Smooth muscle cell (in vitro differentiated cells): Measurements from ENCODE around the gene SLC66A2. TPM values are rescaled to one million over a fixed set of nuclear protein-coding genes. Genes with fewer than 3 reads are reported as not detected.

Source experiments
- DNase-seq: peaks from one replicate; lab custom pipeline; 2025; ENCODE audit not compliant: unreplicated experiment; lab: John Stamatoyannopoulos, UW
- H2AFZ ChIP-seq: fragments of 200-600 bp; sonication (generic); 2 replicates; pipeline ENCODE4 v1.6.0; 2016; ENCODE audit warnings: antibody characterized with exemption, low read depth, mild to moderate bottlenecking
- H3F3A ChIP-seq: fragments of 200-600 bp; sonication (generic); 2 replicates; pipeline ENCODE4 v1.6.0; 2017; ENCODE audit warnings: antibody characterized with exemption, low read depth
- H3K27ac ChIP-seq: fragments of 200-600 bp; sonication (generic); 2 replicates; pipeline ENCODE4 v1.5.1; 2016; ENCODE audit warnings: low read depth, mild to moderate bottlenecking
- H3K27me3 ChIP-seq: fragments of 200-600 bp; sonication (generic); 2 replicates; pipeline ENCODE4 v1.6.1; 2016; ENCODE audit warnings: low read depth, mild to moderate bottlenecking
- H3K36me3 ChIP-seq: fragments of 200-600 bp; sonication (generic); 2 replicates; pipeline ENCODE4 v1.5.1; 2016; ENCODE audit warnings: low read depth
- H3K4me1 ChIP-seq: fragments of 200-600 bp; sonication (generic); 2 replicates; pipeline ENCODE4 v1.5.1; 2016; ENCODE audit warnings: low read depth
- H3K4me2 ChIP-seq: fragments of 200-600 bp; sonication (generic); 2 replicates; pipeline ENCODE4 v1.6.0; 2016; ENCODE audit warnings: mild to moderate bottlenecking
- H3K4me3 ChIP-seq: fragments of 200-600 bp; sonication (generic); 2 replicates; pipeline ENCODE4 v1.5.1; 2016; ENCODE audit warnings: mild to moderate bottlenecking
- H3K79me2 ChIP-seq: fragments of 200-600 bp; sonication (generic); 2 replicates; pipeline ENCODE4 v1.6.0; 2016; ENCODE audit warnings: low read depth, mild to moderate bottlenecking
- H3K9ac ChIP-seq: fragments of 200-600 bp; sonication (generic); 2 replicates; pipeline ENCODE4 v1.6.0; 2016; ENCODE audit warnings: low read depth
- H3K9me3 ChIP-seq: fragments of 200-600 bp; sonication (generic); replicated peaks from 2 replicates; pipeline ENCODE4 v1.5.1; 2016; ENCODE audit warnings: low read depth
- H4K20me1 ChIP-seq: fragments of 200-600 bp; sonication (generic); 2 replicates; pipeline ENCODE4 v1.6.0; 2016; ENCODE audit warnings: low read depth
- CTCF ChIP-seq: fragments of 200-600 bp; sonication (generic); IDR thresholded peaks from 2 replicates; pipeline ENCODE4 v1.5.1; 2017; ENCODE audit warnings: borderline replicate concordance, mild to moderate bottlenecking, antibody characterized with exemption; ENCODE audit not compliant: insufficient read depth, poor library complexity, severe bottlenecking
- WGBS: methylation state at CpG from one replicate; pipeline ENCODE4 v1.1.7; 2016; ENCODE audit warnings: low lambda C conversion rate; 5-methylcytosine and 5-hydroxymethylcytosine counted together
- polyA plus RNA-seq: library from polyadenylated mRNA; unstranded; fragments of >200 nt; fragmentation: Nextera tagmentation; extraction: Ambion mirVana; gene quantifications from 2 replicates; pipeline ENCODE4 v1.2.1, GENCODE V29; 2016
- total RNA-seq: library from RNA; depleted of rRNA; stranded (reverse); fragments of >200 nt; gene quantifications from 2 replicates; pipeline ENCODE4 v1.2.3, GENCODE V29; 2014

Gene SLC66A2
- total and polyA plus RNA-seq, 2 experiments from 2014 or later = 23.6 to 37.9 TPM

GRCh38 chr18:79872527-79873444 is 78.7 kb downstream of the SLC66A2 start:
- H3K9me3 ChIP-seq = no peaks in the 10 kb centered on the region
- no peaks in the 10 kb centered on the region for H3F3A ChIP-seq
- H2AFZ ChIP-seq = no peak overlapping the region
- H3K36me3 ChIP-seq = no peaks in the 10 kb centered on the region
- H4K20me1 ChIP-seq = no peaks in the 10 kb centered on the region
- DNase-seq = no peak
- no peak overlapping the region for H3K4me2 ChIP-seq
- WGBS = 80% methylated on average over 35 of the region's 36 CpGs
- H3K4me1 ChIP-seq = no peaks in the 10 kb centered on the region
- H3K27ac ChIP-seq = no peak overlapping the region
- no peaks in the 10 kb centered on the region for H3K79me2 ChIP-seq
- no peak overlapping the region for H3K9ac ChIP-seq
- H3K27me3 ChIP-seq = no peaks in the 10 kb centered on the region
- no peak for TF ChIP-seq CTCF
- H3K4me3 ChIP-seq = no peak overlapping the region

DNA sequence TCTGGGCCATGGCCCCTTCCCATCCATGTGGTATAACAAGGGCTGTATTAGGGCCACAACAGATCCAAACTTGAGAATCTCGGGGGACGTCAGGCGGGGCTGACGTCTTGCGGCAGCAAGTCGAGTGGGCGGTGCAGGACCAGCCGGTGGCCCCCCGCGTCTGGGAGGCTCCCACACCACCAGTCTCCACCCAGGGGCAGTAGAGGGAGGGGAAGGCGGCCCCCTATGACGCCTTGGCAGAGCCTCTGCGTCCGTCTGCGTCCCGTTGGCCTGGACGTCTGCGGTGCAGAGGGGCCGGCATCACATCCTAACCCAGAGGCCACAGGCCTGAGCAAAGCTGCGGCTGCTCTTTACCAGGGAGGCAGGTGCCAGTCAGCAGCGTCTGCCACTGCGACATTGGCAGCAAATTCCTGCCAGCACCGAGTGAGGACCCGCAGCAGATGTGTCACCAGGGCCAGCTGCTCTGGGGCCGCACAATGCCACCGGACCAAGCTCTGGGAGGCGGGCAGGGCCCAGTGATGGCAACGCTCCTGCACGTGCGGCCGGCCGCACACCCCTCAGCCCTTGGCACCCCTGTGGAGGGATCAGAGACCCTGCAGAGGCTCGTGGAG is 79.9 kb downstream of the SLC66A2 start:
- Histone ChIP-seq H3K27me3 (no peaks in the 10 kb centered on the region), H3K27ac (no peak overlapping the region), H4K20me1 (no peaks in the 10 kb centered on the region), H3K36me3 (no peaks in the 10 kb centered on the region), H3K79me2 (no peaks in the 10 kb centered on the region), H3K4me1 (no peaks in the 10 kb centered on the region), H2AFZ (no peak overlapping the region), H3K9ac (no peak overlapping the region), H3K4me2 (no peak overlapping the region), H3F3A (no peaks in the 10 kb centered on the region), H3K4me3 (no peak overlapping the region), H3K9me3 (no peaks in the 10 kb centered on the region)
- TF ChIP-seq CTCF = no peak
- no peak for DNase-seq
- WGBS = 88% methylated on average over 33 of the region's 33 CpGs

GRCh38 chr18:79871026-79871390 is 80.4 kb downstream of the SLC66A2 start:
- no peak for TF ChIP-seq CTCF
- Histone ChIP-seq H3K4me1 (no peaks in the 10 kb centered on the region), H4K20me1 (no peaks in the 10 kb centered on the region), H3K9me3 (no peaks in the 10 kb centered on the region), H3K27me3 (no peaks in the 10 kb centered on the region), H3K4me2 (no peak overlapping the region), H3K79me2 (no peaks in the 10 kb centered on the region), H2AFZ (no peak overlapping the region), H3F3A (no peaks in the 10 kb centered on the region), H3K36me3 (no peaks in the 10 kb centered on the region), H3K9ac (no peak overlapping the region), H3K27ac (no peak overlapping the region), H3K4me3 (no peak overlapping the region)
- 95% methylated on average over 17 of the region's 17 CpGs for WGBS
- DNase-seq = no peak
